Glutamatergic neuron (in vitro differentiated cells): Measurements from ENCODE around the gene MGAT5B. TPM values are rescaled to one million over a fixed set of nuclear protein-coding genes. Genes with fewer than 3 reads are reported as not detected.

ENCODE experiments used
- DNase-seq: peaks from one replicate; pipeline ENCODE4 v3.0.0; 2022
- H3K27ac Mint-ChIP-seq: one replicate; pipeline ENCODE4 v1.8.0; 2020; ENCODE audit warnings: mild to moderate bottlenecking, mixed read lengths, inconsistent platforms; ENCODE audit not compliant: unreplicated experiment
- H3K27me3 Mint-ChIP-seq: one replicate; pipeline ENCODE4 v1.8.0; 2020; ENCODE audit warnings: mild to moderate bottlenecking, moderate library complexity, mixed read lengths, inconsistent platforms; ENCODE audit not compliant: unreplicated experiment
- H3K36me3 Mint-ChIP-seq: one replicate; pipeline ENCODE4 v1.8.0; 2020; ENCODE audit warnings: mild to moderate bottlenecking, mixed read lengths, inconsistent platforms; ENCODE audit not compliant: unreplicated experiment
- H3K4me1 Mint-ChIP-seq: one replicate; pipeline ENCODE4 v1.8.0; 2020; ENCODE audit warnings: mild to moderate bottlenecking, low read depth, mixed read lengths, inconsistent platforms; ENCODE audit not compliant: unreplicated experiment
- H3K4me3 Mint-ChIP-seq: one replicate; pipeline ENCODE4 v1.8.0; 2020; ENCODE audit warnings: mild to moderate bottlenecking, mixed read lengths, inconsistent platforms; ENCODE audit not compliant: unreplicated experiment
- H3K9me3 Mint-ChIP-seq: one replicate; pipeline ENCODE4 v1.8.0; 2020; ENCODE audit warnings: mild to moderate bottlenecking, moderate library complexity, mixed read lengths, inconsistent platforms; ENCODE audit not compliant: unreplicated experiment
- total RNA-seq: library from RNA; stranded (reverse); fragmentation: NEBNext Ultra II Directional; extraction: Animal tissue kit (Norgen Biotek cat#: 25700); gene quantifications from one replicate; pipeline ENCODE4 v1.2.1, GENCODE V29; 2021; ENCODE audit not compliant: unreplicated experiment
- TF ChIP-seq, protein P1 (sequence below): fragments of 200-600 bp; sonication (generic); IDR thresholded peaks from one replicate; pipeline ENCODE4 v1.5.0; 2021; ENCODE audit not compliant: partially characterized antibody, unreplicated experiment

The MGAT5B gene
- total RNA-seq, 1 donor from 2014 or later, result 22.9 TPM

- no peak overlapping the region for H3K27ac Mint-ChIP-seq
- DNase-seq, result no peak
- H3K9me3 Mint-ChIP-seq, result peaks cover 10% of the 10 kb centered on the region
- no peaks in the 10 kb centered on the region for H3K36me3 Mint-ChIP-seq
- TF ChIP-seq, protein P1, sequence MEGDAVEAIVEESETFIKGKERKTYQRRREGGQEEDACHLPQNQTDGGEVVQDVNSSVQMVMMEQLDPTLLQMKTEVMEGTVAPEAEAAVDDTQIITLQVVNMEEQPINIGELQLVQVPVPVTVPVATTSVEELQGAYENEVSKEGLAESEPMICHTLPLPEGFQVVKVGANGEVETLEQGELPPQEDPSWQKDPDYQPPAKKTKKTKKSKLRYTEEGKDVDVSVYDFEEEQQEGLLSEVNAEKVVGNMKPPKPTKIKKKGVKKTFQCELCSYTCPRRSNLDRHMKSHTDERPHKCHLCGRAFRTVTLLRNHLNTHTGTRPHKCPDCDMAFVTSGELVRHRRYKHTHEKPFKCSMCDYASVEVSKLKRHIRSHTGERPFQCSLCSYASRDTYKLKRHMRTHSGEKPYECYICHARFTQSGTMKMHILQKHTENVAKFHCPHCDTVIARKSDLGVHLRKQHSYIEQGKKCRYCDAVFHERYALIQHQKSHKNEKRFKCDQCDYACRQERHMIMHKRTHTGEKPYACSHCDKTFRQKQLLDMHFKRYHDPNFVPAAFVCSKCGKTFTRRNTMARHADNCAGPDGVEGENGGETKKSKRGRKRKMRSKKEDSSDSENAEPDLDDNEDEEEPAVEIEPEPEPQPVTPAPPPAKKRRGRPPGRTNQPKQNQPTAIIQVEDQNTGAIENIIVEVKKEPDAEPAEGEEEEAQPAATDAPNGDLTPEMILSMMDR, result no peak
- peaks cover 24% of the 10 kb centered on the region for H3K4me1 Mint-ChIP-seq
- H3K4me3 Mint-ChIP-seq, result no peak overlapping the region
- peaks cover 11% of the 10 kb centered on the region for H3K27me3 Mint-ChIP-seq
Measured at GRCh38 chr17:76924345-76925342, 56.4 kb downstream of the MGAT5B start.

DNA sequence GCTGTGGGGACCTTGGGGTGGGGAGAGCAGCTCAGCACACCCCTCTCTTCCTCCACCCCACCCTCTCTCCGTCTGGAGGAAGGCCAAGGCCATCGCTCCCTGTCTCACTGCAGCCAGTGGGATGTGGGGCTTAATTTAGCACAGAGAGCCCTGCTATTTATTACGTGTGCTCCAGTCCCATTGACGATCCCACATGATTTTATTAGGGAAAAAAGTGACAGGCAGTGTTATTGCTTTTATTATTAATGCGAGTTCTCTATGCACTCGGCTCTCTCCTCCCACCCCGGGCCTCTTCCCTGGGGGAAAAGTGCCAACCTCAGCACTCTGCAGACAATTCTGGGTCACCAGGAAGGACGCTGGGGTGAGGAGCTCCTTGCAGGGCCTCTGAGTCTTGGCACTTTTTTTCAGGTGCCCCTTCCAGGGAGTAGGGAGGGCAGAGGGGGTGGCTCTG, 57.3 kb downstream of the MGAT5B start:
- H3K4me3 Mint-ChIP-seq, result no peak overlapping the region
- peaks cover 20% of the 10 kb centered on the region for H3K4me1 Mint-ChIP-seq
- H3K27ac Mint-ChIP-seq, result no peak overlapping the region

DNA sequence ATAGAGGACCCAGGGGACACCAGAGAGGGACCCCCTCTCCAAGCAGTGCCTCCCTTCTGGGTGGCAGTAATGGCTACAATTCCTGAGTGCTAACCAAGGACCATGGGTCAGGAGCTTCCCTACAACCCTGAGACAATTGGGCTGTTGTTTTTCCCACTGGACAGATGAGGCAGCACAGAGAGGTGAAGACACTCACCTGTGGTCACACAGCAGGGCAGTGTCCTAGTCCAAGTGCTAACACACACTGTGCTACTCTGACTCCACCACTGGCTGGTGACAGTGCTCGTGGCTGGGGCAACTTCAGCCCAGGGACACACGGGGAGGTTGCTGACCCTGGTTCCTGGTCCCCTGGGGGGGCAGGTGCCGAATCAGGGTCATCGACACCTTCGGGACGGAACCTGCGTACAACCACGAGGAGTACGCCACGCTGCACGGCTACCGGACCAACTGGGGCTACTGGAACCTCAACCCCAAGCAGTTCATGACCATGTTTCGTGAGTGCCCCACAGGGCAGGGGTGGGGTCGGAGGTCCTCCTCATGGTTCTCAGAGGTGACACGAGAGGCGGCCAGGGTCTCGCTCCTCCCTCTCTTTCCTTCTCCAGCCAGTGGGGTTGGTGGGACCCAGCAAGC, 58.1 kb downstream of the MGAT5B start:
- H3K4me1 Mint-ChIP-seq, result peaks cover 17% of the 10 kb centered on the region
- TF ChIP-seq, protein P1, result no peak

More for the DNA sequence above, 57.3 kb downstream of the MGAT5B start:
- Mint-ChIP-seq H3K9me3 (peaks cover 11% of the 10 kb centered on the region), H3K36me3 (no peaks in the 10 kb centered on the region), H3K27me3 (peaks cover 11% of the 10 kb centered on the region)
- TF ChIP-seq, protein P1, result no peak
- DNase-seq, result no peak

GRCh38 chr17:76927577-76927976, 59.4 kb downstream of the MGAT5B start:
- Mint-ChIP-seq H3K27ac (peak overlapping the region; percentile 31), H3K9me3 (peaks cover 13% of the 10 kb centered on the region), H3K27me3 (peaks cover 13% of the 10 kb centered on the region), H3K36me3 (no peaks in the 10 kb centered on the region), H3K4me1 (peaks cover 17% of the 10 kb centered on the region), H3K4me3 (peak overlapping the region; percentile 15)
- DNase-seq, result no peak
- TF ChIP-seq, protein P1, result no peak

More for the DNA sequence above, 58.1 kb downstream of the MGAT5B start:
- Mint-ChIP-seq H3K36me3 (no peaks in the 10 kb centered on the region), H3K27me3 (peaks cover 11% of the 10 kb centered on the region), H3K4me3 (no peak overlapping the region), H3K9me3 (peaks cover 13% of the 10 kb centered on the region), H3K27ac (no peak overlapping the region)
- no peak for DNase-seq
